Measurements from ENCODE around the gene LRBA. TPM values are rescaled to one million over a fixed set of nuclear protein-coding genes. Genes with fewer than 3 reads are reported as not detected.

LRBA gene
- total RNA-seq, 1 donor from 2014 or later: 26.4 TPM

- no peak for DNase-seq
- H3K27me3 Mint-ChIP-seq (ENCODE audit: unreplicated experiment): no peaks in the 10 kb centered on the region
- no peak for TF ChIP-seq CTCF (IDR thresholded peaks at IDR 0.05; ENCODE audit: partially characterized antibody, unreplicated experiment)
- no peak overlapping the region for H3K4me3 Mint-ChIP-seq (ENCODE audit: unreplicated experiment)
- H3K36me3 Mint-ChIP-seq (ENCODE audit: unreplicated experiment): no peaks in the 10 kb centered on the region
- H3K4me1 Mint-ChIP-seq (ENCODE audit: low read depth, unreplicated experiment): peaks cover 9% of the 10 kb centered on the region
- peaks cover 3% of the 10 kb centered on the region for H3K9me3 Mint-ChIP-seq (ENCODE audit: unreplicated experiment)
- H3K27ac Mint-ChIP-seq (ENCODE audit: unreplicated experiment): no peak overlapping the region
Observed at GRCh38 chr4:150710770-150711375, 304.2 kb downstream of the LRBA start.

GRCh38 chr4:150708004-150708403 is 307.1 kb downstream of the LRBA start:
- Mint-ChIP-seq H3K9me3 (ENCODE audit: unreplicated experiment) (peaks cover 3% of the 10 kb centered on the region), H3K27ac (ENCODE audit: unreplicated experiment) (no peak overlapping the region), H3K4me3 (ENCODE audit: unreplicated experiment) (no peak overlapping the region), H3K27me3 (ENCODE audit: unreplicated experiment) (no peaks in the 10 kb centered on the region), H3K36me3 (ENCODE audit: unreplicated experiment) (no peaks in the 10 kb centered on the region), H3K4me1 (ENCODE audit: low read depth, unreplicated experiment) (peaks cover 11% of the 10 kb centered on the region)
- no peak for TF ChIP-seq CTCF (IDR thresholded peaks at IDR 0.05; ENCODE audit: partially characterized antibody, unreplicated experiment)
- no peak for DNase-seq

DNA sequence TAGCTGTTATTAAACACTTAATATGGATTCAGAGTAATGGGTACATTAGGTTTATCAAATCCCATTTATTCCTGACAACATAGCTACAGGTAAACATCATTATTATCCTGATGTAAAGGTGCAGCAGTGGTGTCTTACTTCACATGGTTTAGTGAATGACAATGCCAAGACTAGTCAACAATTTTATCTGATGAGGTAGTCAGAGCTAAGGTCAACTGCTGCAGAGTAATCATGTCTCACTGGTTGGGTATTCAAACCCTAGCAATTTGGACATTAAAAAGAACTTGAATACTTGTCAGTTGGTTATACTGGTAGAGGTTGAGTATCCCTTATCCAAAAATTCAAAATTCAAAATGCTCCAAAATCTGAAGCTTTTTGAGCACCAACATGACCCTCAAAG is 315.5 kb downstream of the LRBA start:
- TF ChIP-seq CTCF (IDR thresholded peaks at IDR 0.05; ENCODE audit: partially characterized antibody, unreplicated experiment): no peak
- no peaks in the 10 kb centered on the region for H3K36me3 Mint-ChIP-seq (ENCODE audit: unreplicated experiment)
- no peaks in the 10 kb centered on the region for H3K27me3 Mint-ChIP-seq (ENCODE audit: unreplicated experiment)
- H3K9me3 Mint-ChIP-seq (ENCODE audit: unreplicated experiment): no peaks in the 10 kb centered on the region
- no peak overlapping the region for H3K27ac Mint-ChIP-seq (ENCODE audit: unreplicated experiment)
- H3K4me3 Mint-ChIP-seq (ENCODE audit: unreplicated experiment): no peak overlapping the region
- H3K4me1 Mint-ChIP-seq (ENCODE audit: low read depth, unreplicated experiment): no peaks in the 10 kb centered on the region
- DNase-seq: no peak

GRCh38 chr4:150695162-150695561 is 319.9 kb downstream of the LRBA start:
- H3K27ac Mint-ChIP-seq (ENCODE audit: unreplicated experiment): no peak overlapping the region
- no peak for DNase-seq
- H3K4me1 Mint-ChIP-seq (ENCODE audit: low read depth, unreplicated experiment): peaks cover 2% of the 10 kb centered on the region
- TF ChIP-seq CTCF (IDR thresholded peaks at IDR 0.05; ENCODE audit: partially characterized antibody, unreplicated experiment): no peak
- no peaks in the 10 kb centered on the region for H3K9me3 Mint-ChIP-seq (ENCODE audit: unreplicated experiment)
- H3K36me3 Mint-ChIP-seq (ENCODE audit: unreplicated experiment): no peaks in the 10 kb centered on the region
- no peak overlapping the region for H3K4me3 Mint-ChIP-seq (ENCODE audit: unreplicated experiment)
- H3K27me3 Mint-ChIP-seq (ENCODE audit: unreplicated experiment): no peaks in the 10 kb centered on the region

DNA sequence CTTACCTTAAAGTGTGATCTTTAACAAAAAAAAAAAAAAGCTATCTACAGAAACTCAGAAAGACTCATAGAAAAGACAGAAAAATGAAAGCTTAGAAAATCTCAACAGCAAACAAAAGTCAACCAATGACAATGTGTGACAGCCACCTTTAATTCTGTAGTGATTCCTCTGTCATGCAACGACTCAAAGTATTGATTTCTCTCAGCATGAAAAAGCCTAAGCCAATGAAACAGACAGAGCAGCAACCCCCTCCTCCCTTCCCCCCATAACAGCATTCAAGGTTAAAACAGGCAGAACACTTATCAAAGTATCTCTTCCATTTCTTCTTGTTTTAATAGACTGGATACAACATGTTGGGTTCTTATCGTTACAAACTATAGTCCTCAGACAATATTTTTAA is 320.6 kb downstream of the LRBA start:
- no peak for DNase-seq
- Mint-ChIP-seq H3K36me3 (ENCODE audit: unreplicated experiment) (no peaks in the 10 kb centered on the region), H3K4me3 (ENCODE audit: unreplicated experiment) (no peak overlapping the region), H3K4me1 (ENCODE audit: low read depth, unreplicated experiment) (peaks cover 2% of the 10 kb centered on the region), H3K27ac (ENCODE audit: unreplicated experiment) (no peak overlapping the region), H3K27me3 (ENCODE audit: unreplicated experiment) (no peaks in the 10 kb centered on the region), H3K9me3 (ENCODE audit: unreplicated experiment) (no peaks in the 10 kb centered on the region)
- TF ChIP-seq CTCF (IDR thresholded peaks at IDR 0.05; ENCODE audit: partially characterized antibody, unreplicated experiment): no peak

Measured in glutamatergic neuron (in vitro differentiated cells).